Measurements from ENCODE around the gene TASL. TPM values are rescaled to one million over a fixed set of nuclear protein-coding genes. Genes with fewer than 3 reads are reported as not detected.

The TASL gene
- total and polyA plus RNA-seq, 4 donors = 0.33 to 3.5 (median 0.77) TPM

DNA sequence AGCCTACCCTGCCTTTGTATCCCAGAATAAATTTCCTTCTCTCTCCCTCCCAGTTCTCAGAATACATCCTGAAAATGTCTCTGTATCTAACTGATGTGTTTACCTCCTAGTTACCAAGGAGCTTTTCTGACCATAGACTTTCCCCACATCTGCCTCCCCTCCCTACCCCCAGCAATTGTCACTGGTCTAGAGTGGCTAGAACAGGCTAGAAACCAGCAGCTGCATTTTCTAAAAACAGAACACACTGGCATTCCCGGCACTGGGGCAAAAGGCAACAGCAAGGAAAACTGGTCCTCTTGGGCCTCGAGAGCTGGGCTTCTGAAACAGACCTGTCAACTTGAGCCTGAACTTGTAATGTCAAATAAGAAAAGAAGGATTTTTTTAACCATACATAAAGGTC, 16.4 kb downstream of the TASL start (continued):
- TF ChIP-seq CTCF (IDR thresholded peaks at IDR 0.05; ENCODE audit: low read depth, low read length, missing input control) (no peak), MAX (IDR thresholded peaks at IDR 0.05) (no peak), FOXA2 (IDR thresholded peaks at IDR 0.05) (no peak), TAF1 (conservative IDR thresholded peaks at IDR 0.05) (no peak), RAD21 (IDR thresholded peaks at IDR 0.05) (no peak), EGR1 (IDR thresholded peaks at IDR 0.05; ENCODE audit: low read depth in 2 of 2) (no peak), HNF4G (IDR thresholded peaks at IDR 0.05) (no peak), GABPA (IDR thresholded peaks at IDR 0.05 in 1 of 2, conservative IDR thresholded peaks at IDR 0.05 in 1 of 2) (no peak)
- TF ChIP-seq, protein P1, sequence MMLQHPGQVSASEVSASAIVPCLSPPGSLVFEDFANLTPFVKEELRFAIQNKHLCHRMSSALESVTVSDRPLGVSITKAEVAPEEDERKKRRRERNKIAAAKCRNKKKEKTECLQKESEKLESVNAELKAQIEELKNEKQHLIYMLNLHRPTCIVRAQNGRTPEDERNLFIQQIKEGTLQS (IDR thresholded peaks at IDR 0.05) = no peak

DNA sequence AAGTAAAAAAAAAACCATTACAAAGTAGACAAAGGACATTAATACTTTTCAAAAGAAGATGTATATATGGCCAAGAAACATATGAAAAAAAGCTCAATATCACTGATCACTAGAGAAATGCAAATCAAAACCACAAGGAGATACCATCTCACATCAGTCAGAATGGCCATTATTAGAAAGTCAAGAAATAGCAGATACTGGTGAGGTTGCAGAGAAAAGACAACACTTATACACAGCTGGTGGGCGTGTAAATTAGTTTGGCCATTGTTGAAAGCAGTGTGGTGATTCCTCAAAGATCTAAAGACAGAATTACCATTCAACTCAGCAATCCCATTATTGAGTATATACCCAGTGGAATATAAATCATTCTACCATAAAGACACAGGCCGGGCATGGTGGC, 39.3 kb downstream of the TASL start:
- Histone ChIP-seq H3K9ac (ENCODE audit: low read depth in 1 of 2, low read length in 2 of 2) (no peak overlapping the region), H3K4me1 (ENCODE audit: control insufficient read depth in 4 of 4, insufficient read depth in 4 of 4, low read length in 3 of 4) (no peaks in the 10 kb centered on the region), H3K4me3 (ENCODE audit: low read depth in 1 of 3, low read length in 3 of 3) (no peak overlapping the region), H3K27ac (ENCODE audit: low read depth in 1 of 2, low read length in 2 of 2) (no peak overlapping the region), H3K27me3 (ENCODE audit: control insufficient read depth in 4 of 4, insufficient read depth in 4 of 4, low read length in 3 of 4) (no peaks in the 10 kb centered on the region), H3K9me3 (ENCODE audit: control insufficient read depth in 4 of 4, low read length in 3 of 4) (peaks cover 0 to 2% (median 0%) of the 10 kb centered on the region in 4 donors), H3K36me3 (ENCODE audit: control insufficient read depth in 4 of 4, insufficient read depth in 3 of 4, low read depth in 1 of 4, low read length in 3 of 4) (no peaks in the 10 kb centered on the region)
- WGBS = 92% methylated on average over 2 of the region's 2 CpGs
- no peak for DNase-seq (ENCODE audit: low spot score)
- TF ChIP-seq SP1 (IDR thresholded peaks at IDR 0.05) (no peak), EGR1 (IDR thresholded peaks at IDR 0.05; ENCODE audit: low read depth in 2 of 2) (no peak), TAF1 (conservative IDR thresholded peaks at IDR 0.05) (no peak)

DNA sequence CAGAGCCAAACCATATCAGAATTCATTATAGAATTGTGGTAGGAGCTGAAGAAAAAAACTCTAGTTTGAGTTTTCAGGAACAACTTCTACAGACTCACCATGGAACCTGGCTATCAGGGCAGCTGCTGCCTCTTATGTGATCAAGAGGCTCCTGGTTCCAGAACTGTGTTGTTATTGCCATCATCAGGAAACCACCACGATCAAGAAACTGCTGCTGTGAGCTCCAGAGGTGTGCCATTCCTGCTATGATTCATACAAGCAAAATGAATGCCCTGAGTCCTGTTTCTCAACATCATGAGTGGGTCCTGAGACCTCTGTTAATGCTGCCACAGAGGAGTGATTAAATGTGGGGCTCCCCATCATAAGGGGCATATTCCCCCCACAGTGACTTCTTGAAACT, 43.7 kb downstream of the TASL start:
- H3K27ac ChIP-seq (ENCODE audit: low read depth in 1 of 2, low read length in 2 of 2) = no peak overlapping the region
- H3K4me3 ChIP-seq (ENCODE audit: low read depth in 1 of 3, low read length in 3 of 3) = no peak overlapping the region
- no peaks in the 10 kb centered on the region for H3K27me3 ChIP-seq (ENCODE audit: control insufficient read depth in 4 of 4, insufficient read depth in 4 of 4, low read length in 3 of 4)
- H3K4me1 ChIP-seq (ENCODE audit: control insufficient read depth in 4 of 4, insufficient read depth in 4 of 4, low read length in 3 of 4) = no peaks in the 10 kb centered on the region
- no peak for DNase-seq (ENCODE audit: low spot score)
- H3K9me3 ChIP-seq (ENCODE audit: control insufficient read depth in 4 of 4, low read length in 3 of 4) = no peaks in the 10 kb centered on the region
- no peaks in the 10 kb centered on the region for H3K36me3 ChIP-seq (ENCODE audit: control insufficient read depth in 4 of 4, insufficient read depth in 3 of 4, low read depth in 1 of 4, low read length in 3 of 4)
- WGBS = 71% methylated on average over 1 of the region's 1 CpG
- TF ChIP-seq HNF4A (conservative IDR thresholded peaks at IDR 0.05) (no peak), MAX (IDR thresholded peaks at IDR 0.05) (no peak), EGR1 (IDR thresholded peaks at IDR 0.05; ENCODE audit: low read depth in 2 of 2) (no peak), RXRA (IDR thresholded peaks at IDR 0.05) (no peak), JUND (IDR thresholded peaks at IDR 0.05) (no peak), CTCF (IDR thresholded peaks at IDR 0.05; ENCODE audit: low read depth, low read length, missing input control) (no peak), RAD21 (IDR thresholded peaks at IDR 0.05) (no peak), TAF1 (conservative IDR thresholded peaks at IDR 0.05) (no peak), YY1 (IDR thresholded peaks at IDR 0.05) (no peak), FOXA2 (IDR thresholded peaks at IDR 0.05) (no peak), GABPA (IDR thresholded peaks at IDR 0.05 in 1 of 2, conservative IDR thresholded peaks at IDR 0.05 in 1 of 2) (no peak), SP1 (IDR thresholded peaks at IDR 0.05) (no peak), FOXA1 (IDR thresholded peaks at IDR 0.05) (no peak)
- TF ChIP-seq, protein P1 (IDR thresholded peaks at IDR 0.05) = no peak
- TF ChIP-seq, protein P2, sequence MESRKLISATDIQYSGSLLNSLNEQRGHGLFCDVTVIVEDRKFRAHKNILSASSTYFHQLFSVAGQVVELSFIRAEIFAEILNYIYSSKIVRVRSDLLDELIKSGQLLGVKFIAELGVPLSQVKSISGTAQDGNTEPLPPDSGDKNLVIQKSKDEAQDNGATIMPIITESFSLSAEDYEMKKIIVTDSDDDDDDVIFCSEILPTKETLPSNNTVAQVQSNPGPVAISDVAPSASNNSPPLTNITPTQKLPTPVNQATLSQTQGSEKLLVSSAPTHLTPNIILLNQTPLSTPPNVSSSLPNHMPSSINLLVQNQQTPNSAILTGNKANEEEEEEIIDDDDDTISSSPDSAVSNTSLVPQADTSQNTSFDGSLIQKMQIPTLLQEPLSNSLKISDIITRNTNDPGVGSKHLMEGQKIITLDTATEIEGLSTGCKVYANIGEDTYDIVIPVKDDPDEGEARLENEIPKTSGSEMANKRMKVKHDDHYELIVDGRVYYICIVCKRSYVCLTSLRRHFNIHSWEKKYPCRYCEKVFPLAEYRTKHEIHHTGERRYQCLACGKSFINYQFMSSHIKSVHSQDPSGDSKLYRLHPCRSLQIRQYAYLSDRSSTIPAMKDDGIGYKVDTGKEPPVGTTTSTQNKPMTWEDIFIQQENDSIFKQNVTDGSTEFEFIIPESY (IDR thresholded peaks at IDR 0.05) = no peak
- TF ChIP-seq, protein P3, sequence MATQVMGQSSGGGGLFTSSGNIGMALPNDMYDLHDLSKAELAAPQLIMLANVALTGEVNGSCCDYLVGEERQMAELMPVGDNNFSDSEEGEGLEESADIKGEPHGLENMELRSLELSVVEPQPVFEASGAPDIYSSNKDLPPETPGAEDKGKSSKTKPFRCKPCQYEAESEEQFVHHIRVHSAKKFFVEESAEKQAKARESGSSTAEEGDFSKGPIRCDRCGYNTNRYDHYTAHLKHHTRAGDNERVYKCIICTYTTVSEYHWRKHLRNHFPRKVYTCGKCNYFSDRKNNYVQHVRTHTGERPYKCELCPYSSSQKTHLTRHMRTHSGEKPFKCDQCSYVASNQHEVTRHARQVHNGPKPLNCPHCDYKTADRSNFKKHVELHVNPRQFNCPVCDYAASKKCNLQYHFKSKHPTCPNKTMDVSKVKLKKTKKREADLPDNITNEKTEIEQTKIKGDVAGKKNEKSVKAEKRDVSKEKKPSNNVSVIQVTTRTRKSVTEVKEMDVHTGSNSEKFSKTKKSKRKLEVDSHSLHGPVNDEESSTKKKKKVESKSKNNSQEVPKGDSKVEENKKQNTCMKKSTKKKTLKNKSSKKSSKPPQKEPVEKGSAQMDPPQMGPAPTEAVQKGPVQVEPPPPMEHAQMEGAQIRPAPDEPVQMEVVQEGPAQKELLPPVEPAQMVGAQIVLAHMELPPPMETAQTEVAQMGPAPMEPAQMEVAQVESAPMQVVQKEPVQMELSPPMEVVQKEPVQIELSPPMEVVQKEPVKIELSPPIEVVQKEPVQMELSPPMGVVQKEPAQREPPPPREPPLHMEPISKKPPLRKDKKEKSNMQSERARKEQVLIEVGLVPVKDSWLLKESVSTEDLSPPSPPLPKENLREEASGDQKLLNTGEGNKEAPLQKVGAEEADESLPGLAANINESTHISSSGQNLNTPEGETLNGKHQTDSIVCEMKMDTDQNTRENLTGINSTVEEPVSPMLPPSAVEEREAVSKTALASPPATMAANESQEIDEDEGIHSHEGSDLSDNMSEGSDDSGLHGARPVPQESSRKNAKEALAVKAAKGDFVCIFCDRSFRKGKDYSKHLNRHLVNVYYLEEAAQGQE (IDR thresholded peaks at IDR 0.05) = no peak
- no peak overlapping the region for H3K9ac ChIP-seq (ENCODE audit: low read depth in 1 of 2, low read length in 2 of 2)

Measured in liver (tissue), 9 donors.